Rectal smooth muscle tissue (tissue), 1 donor: ENCODE data around the gene OSBPL10.

ENCODE experiments used
- H3K27ac ChIP-seq: one replicate; pipeline ENCODE4 v1.7.0; 2013; ENCODE audit warnings: low read depth, low read length, inconsistent platforms
- H3K27me3 ChIP-seq: one replicate; pipeline ENCODE4 v1.7.0; 2013; ENCODE audit warnings: low read length; ENCODE audit not compliant: control insufficient read depth, insufficient read depth
- H3K36me3 ChIP-seq: one replicate; pipeline ENCODE4 v1.7.0; 2013; ENCODE audit warnings: low read length; ENCODE audit not compliant: control insufficient read depth, insufficient read depth
- H3K4me1 ChIP-seq: one replicate; pipeline ENCODE4 v1.7.0; 2013; ENCODE audit warnings: low read length; ENCODE audit not compliant: control insufficient read depth, insufficient read depth
- H3K4me3 ChIP-seq: one replicate; pipeline ENCODE4 v1.7.0; 2013; ENCODE audit warnings: low read length
- H3K9ac ChIP-seq: one replicate; pipeline ENCODE4 v1.7.0; 2013; ENCODE audit warnings: low read length

The OSBPL10 gene

GRCh38 chr3:31927811-31928210, 53.3 kb downstream of the OSBPL10 start:
- Histone ChIP-seq H3K27ac (no peak overlapping the region), H3K9ac (no peak overlapping the region), H3K36me3 (no peaks in the 10 kb centered on the region), H3K4me3 (no peak overlapping the region), H3K4me1 (no peaks in the 10 kb centered on the region), H3K27me3 (no peaks in the 10 kb centered on the region)

- no peak overlapping the region for H3K27ac ChIP-seq
- no peaks in the 10 kb centered on the region for H3K36me3 ChIP-seq
- no peak overlapping the region for H3K9ac ChIP-seq
- H3K4me1 ChIP-seq = no peaks in the 10 kb centered on the region
- H3K27me3 ChIP-seq = no peaks in the 10 kb centered on the region
- no peak overlapping the region for H3K4me3 ChIP-seq
Observed at GRCh38 chr3:31926543-31926942, 54.5 kb downstream of the OSBPL10 start.

DNA sequence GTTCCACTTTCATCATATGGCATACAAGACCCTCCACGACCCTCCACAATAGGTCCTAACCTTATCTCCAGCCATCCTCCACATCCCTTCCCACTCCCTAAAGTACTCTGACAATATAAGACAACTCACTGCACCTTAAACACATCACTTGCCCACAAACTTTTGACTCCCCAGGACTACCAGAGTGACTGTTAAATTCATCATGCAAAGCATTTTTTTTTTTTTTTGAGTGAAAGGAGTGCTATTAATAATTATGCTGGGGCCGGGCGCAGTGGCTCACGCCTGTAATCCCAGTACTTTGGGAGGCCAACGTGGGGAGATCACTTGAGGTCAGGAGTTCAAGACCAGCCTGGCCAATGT, 55.8 kb downstream of the OSBPL10 start:
- Histone ChIP-seq H3K4me1 (no peaks in the 10 kb centered on the region), H3K27me3 (no peaks in the 10 kb centered on the region), H3K36me3 (no peaks in the 10 kb centered on the region), H3K27ac (no peak overlapping the region), H3K9ac (no peak overlapping the region), H3K4me3 (no peak overlapping the region)

DNA sequence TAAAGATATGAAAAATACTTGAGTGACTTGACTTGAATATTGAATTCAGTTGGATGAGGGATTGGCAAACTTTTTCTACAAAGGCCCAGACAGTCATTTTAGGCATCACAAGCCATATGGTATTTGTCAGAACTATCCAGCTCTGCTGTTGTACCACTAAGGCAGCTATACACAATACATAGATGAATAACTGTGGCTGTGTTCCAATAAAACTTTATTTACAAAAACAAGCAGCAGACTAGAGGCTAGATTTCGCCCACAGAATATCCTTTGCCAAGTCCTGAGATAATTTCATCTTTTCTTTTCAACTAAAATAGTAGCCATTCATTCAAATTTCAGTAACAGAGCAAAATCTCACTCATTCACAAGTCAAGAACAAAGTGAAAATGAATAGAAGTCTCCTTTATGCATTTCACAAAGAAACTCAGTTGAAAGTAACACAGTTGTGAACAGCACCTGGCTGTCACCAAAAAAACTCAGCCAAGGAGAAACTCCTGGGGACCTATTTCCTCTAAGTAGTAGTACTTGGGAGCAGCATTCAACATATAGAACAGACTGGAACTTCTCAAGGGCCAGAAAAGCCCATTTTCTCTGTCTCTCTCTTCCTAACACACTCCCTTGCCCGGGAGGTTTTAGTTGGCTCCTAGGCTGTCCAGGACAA, 56.3 kb downstream of the OSBPL10 start:
- H3K27ac ChIP-seq = no peak overlapping the region
- no peak overlapping the region for H3K9ac ChIP-seq
- no peaks in the 10 kb centered on the region for H3K27me3 ChIP-seq
- no peaks in the 10 kb centered on the region for H3K4me1 ChIP-seq
- no peaks in the 10 kb centered on the region for H3K36me3 ChIP-seq
- H3K4me3 ChIP-seq = no peak overlapping the region

- H3K4me1 ChIP-seq = no peaks in the 10 kb centered on the region
- H3K27me3 ChIP-seq = no peaks in the 10 kb centered on the region
- H3K4me3 ChIP-seq = no peak overlapping the region
- H3K36me3 ChIP-seq = no peaks in the 10 kb centered on the region
- no peak overlapping the region for H3K27ac ChIP-seq
- no peak overlapping the region for H3K9ac ChIP-seq
Observed at GRCh38 chr3:31922962-31923361, 58.1 kb downstream of the OSBPL10 start.

- no peaks in the 10 kb centered on the region for H3K36me3 ChIP-seq
- H3K4me3 ChIP-seq = no peak overlapping the region
- no peaks in the 10 kb centered on the region for H3K27me3 ChIP-seq
- no peaks in the 10 kb centered on the region for H3K4me1 ChIP-seq
- no peak overlapping the region for H3K27ac ChIP-seq
- no peak overlapping the region for H3K9ac ChIP-seq
Observed at GRCh38 chr3:31921837-31922236, 59.2 kb downstream of the OSBPL10 start.

DNA sequence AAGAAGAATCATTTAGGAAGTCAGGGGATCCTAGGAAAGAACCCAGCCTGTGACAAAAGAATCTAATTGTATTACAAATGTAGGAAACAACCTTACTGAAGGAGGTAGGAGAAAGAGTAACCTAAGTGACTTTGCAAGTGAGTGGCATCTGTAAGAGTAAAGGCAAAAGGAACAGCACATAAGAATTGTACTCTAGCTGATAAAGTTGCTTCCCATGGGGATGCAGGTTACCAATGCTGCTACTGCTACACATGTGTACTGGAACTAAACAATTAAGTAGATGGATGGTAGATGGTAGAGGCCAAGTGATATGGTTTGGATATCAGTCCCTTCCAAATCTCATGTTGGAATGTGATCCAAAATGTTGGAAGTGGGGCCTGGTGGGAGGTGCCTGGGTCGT, 60.8 kb downstream of the OSBPL10 start:
- no peak overlapping the region for H3K9ac ChIP-seq
- H3K4me3 ChIP-seq = no peak overlapping the region
- no peaks in the 10 kb centered on the region for H3K27me3 ChIP-seq
- no peaks in the 10 kb centered on the region for H3K4me1 ChIP-seq
- no peak overlapping the region for H3K27ac ChIP-seq
- no peaks in the 10 kb centered on the region for H3K36me3 ChIP-seq

DNA sequence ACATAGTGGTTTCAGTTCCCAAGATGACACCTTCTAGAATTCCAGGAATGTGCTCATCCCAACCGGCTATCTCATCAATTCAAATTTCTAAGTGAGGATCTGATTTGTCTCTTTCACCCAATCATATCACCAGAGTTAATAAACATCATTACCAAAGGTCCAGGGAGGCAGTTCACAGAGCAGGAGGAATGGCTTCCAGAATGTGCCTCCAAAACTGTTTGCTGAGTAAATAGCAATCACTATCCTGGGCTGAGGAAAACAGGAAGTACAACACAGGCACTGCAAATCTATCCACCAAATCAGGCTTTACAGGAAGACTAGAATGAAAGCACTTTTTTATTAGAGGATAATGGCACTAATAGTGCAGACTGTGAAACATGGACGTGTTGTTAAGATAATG, 61.5 kb downstream of the OSBPL10 start:
- H3K27me3 ChIP-seq = no peaks in the 10 kb centered on the region
- H3K4me1 ChIP-seq = no peaks in the 10 kb centered on the region
- no peaks in the 10 kb centered on the region for H3K36me3 ChIP-seq
- H3K4me3 ChIP-seq = no peak overlapping the region
- H3K27ac ChIP-seq = no peak overlapping the region
- H3K9ac ChIP-seq = no peak overlapping the region

DNA sequence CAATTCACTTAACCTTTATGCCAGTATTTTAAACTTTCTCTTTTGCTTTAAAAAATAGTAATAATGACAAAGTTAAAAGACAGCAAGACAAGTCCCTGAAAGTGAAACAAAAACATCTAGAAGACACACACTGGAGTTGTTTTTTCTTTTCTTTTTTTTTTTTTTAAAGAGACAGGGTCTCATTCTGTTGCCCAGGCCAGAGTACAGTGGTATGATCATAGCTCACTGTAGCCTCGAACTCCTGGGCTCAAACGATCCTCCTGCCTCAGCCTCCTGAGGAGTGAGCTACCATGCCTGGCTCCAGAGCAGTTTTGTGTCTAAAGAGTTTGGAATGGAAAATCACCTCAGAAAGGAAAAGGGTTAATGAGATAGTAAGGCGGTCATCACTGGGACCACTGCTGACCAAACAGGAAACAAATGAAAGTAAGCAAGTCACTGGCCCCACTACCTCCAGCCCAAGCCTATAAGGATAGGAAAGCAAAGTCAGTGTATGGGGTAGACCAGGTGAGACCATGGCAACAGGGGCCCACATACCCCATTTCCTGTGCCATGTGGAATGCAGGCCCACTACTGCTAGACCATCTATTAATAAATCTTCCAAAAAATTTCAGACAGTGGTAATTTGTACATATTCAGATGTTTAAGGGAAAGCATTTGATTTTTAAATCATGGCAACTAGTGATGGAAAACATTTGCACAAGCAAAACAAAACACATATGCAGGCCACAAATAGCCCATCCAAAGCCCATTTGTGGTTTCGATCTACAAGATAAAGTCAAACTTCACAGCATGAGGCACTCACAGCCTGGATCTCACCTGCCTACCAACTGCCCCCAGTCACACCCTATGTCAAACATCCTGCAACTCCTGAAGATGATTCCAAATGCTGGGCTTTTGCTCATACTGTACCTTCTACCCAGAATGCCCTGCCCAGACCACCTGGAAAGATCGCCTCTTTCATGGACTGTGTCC, 62.6 kb downstream of the OSBPL10 start:
- no peak overlapping the region for H3K9ac ChIP-seq
- no peak overlapping the region for H3K27ac ChIP-seq
- no peaks in the 10 kb centered on the region for H3K4me1 ChIP-seq
- no peak overlapping the region for H3K4me3 ChIP-seq
- H3K36me3 ChIP-seq = no peaks in the 10 kb centered on the region
- no peaks in the 10 kb centered on the region for H3K27me3 ChIP-seq

- no peak overlapping the region for H3K27ac ChIP-seq
- H3K27me3 ChIP-seq = no peaks in the 10 kb centered on the region
- no peaks in the 10 kb centered on the region for H3K4me1 ChIP-seq
- H3K36me3 ChIP-seq = no peaks in the 10 kb centered on the region
- no peak overlapping the region for H3K4me3 ChIP-seq
- H3K9ac ChIP-seq = no peak overlapping the region
Observed at GRCh38 chr3:31917303-31918005, 63.6 kb downstream of the OSBPL10 start.

DNA sequence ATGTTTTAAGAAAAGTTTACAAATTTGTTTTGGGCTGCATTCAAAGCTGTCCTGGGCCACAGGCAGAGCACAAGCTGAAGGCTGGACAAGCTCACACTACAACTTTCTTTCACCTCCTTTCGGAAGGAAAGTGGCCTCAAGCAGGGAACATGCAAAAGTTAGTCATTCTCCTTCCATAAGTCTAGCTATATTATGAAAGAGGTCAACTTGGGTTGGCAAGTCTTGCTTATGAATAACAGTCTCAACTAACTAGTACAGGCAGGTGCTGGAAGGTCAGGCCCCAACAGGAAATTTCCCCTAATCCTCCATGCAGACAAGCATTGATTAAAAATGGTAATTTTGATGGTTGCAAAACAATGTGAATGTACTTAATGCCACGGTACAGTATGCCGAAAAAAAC, 69.4 kb downstream of the OSBPL10 start:
- Histone ChIP-seq H3K36me3 (no peaks in the 10 kb centered on the region), H3K9ac (no peak overlapping the region), H3K4me1 (no peaks in the 10 kb centered on the region), H3K4me3 (no peak overlapping the region), H3K27ac (no peak overlapping the region), H3K27me3 (no peaks in the 10 kb centered on the region)

DNA sequence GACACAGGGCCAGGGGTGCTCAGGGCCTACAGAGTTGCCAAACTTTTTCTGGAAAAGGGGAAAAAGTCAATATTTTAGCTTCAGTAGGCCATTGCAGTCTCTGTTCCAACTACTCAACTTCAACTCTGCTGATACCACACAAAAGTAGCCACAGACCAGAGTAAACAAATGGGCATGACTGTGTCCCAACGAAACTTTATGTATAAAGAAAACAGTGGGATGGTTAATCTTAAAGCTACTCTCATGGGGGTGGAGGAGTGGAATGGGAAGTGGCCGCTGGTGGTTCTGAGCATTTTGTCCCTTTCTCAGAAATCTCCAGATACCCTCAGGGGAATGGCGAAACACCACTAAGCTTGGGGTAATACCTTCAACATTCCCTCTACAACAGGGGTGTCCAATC, 69.9 kb downstream of the OSBPL10 start:
- no peak overlapping the region for H3K4me3 ChIP-seq
- H3K27me3 ChIP-seq = no peaks in the 10 kb centered on the region
- H3K27ac ChIP-seq = no peak overlapping the region
- no peak overlapping the region for H3K9ac ChIP-seq
- no peaks in the 10 kb centered on the region for H3K4me1 ChIP-seq
- no peaks in the 10 kb centered on the region for H3K36me3 ChIP-seq
